K562 (cell line): ENCODE results near the gene CREG2. TPM values are rescaled to one million over a fixed set of nuclear protein-coding genes. Genes with fewer than 3 reads are reported as not detected.

Source experiments
- ARID3A ChIP-seq: IDR thresholded peaks from 2 replicates; pipeline ENCODE4 v1.6.1; 2012; ENCODE audit warnings: low read depth, low read length, improper control_type of control experiment, borderline replicate concordance
- BRD4 ChIP-seq: fragments of 200-600 bp; sonication (generic); IDR thresholded peaks from 2 replicates; pipeline ENCODE4 v1.6.1; 2017; ENCODE audit warnings: inconsistent platforms
- FOSL1 ChIP-seq: fragments of 200-800 bp; sonication (Bioruptor generic); conservative IDR thresholded peaks from 2 replicates; pipeline ENCODE4 v1.6.1; 2016; ENCODE audit warnings: missing genetic modification characterization, missing compliant biosample characterization
- HDAC2 ChIP-seq: fragments of 450-650 bp; IDR thresholded peaks from 2 replicates; pipeline ENCODE4 v1.6.1; 2016; ENCODE audit warnings: mild to moderate bottlenecking
- ILF3 ChIP-seq: fragments of 450-650 bp; IDR thresholded peaks from 2 replicates; pipeline ENCODE4 v1.6.1; 2018; ENCODE audit warnings: antibody characterized with exemption, mild to moderate bottlenecking, moderate library complexity, borderline replicate concordance
- KAT8 ChIP-seq: fragments of 450-650 bp; IDR thresholded peaks from 2 replicates; pipeline ENCODE4 v1.6.1; 2016; ENCODE audit warnings: low read depth, mild to moderate bottlenecking
- KLF1 ChIP-seq: fragments of 450-650 bp; IDR thresholded peaks from 2 replicates; pipeline ENCODE4 v1.6.1; 2016; ENCODE audit warnings: missing genetic modification characterization, missing compliant biosample characterization
- MCM3 ChIP-seq: fragments of 450-650 bp; IDR thresholded peaks from 2 replicates; pipeline ENCODE4 v1.6.1; 2016
- SETDB1 ChIP-seq: IDR thresholded peaks from one replicate; pipeline ENCODE4 v1.6.1; 2012; ENCODE audit warnings: low read length, control low read depth, inconsistent platforms
- SMARCA4 ChIP-seq: fragments of 450-650 bp; IDR thresholded peaks from 2 replicates; pipeline ENCODE4 v1.6.1; 2016
- SUPT5H ChIP-seq: fragments of 450-650 bp; IDR thresholded peaks from 2 replicates; pipeline ENCODE4 v1.6.1; 2016
- ZFPM2 ChIP-seq: fragments of 250-450 bp; sonication (Bioruptor Pico); IDR thresholded peaks from 2 replicates; pipeline ENCODE4 v1.5.1; 2022; ENCODE audit warnings: mild to moderate bottlenecking
- ZKSCAN3 ChIP-seq: fragments of 250-450 bp; sonication (Bioruptor Pico); IDR thresholded peaks from 2 replicates; pipeline ENCODE4 v1.4.0; 2020
- ZNF12 ChIP-seq: sonication (generic); formaldehyde crosslinking; IDR thresholded peaks from 2 replicates; pipeline ENCODE4 v1.4.0; 2020; ENCODE audit warnings: mild to moderate bottlenecking, missing genetic modification reagents
- ZNF274 ChIP-seq: IDR thresholded peaks from 2 replicates; pipeline ENCODE4 v1.6.1; 2011; ENCODE audit warnings: low read depth, mild to moderate bottlenecking, low read length, moderate library complexity, borderline replicate concordance
- ZNF282 ChIP-seq: sonication (generic); formaldehyde crosslinking; IDR thresholded peaks from 2 replicates; pipeline ENCODE4 v1.8.1; 2023; ENCODE audit warnings: missing genetic modification reagents
- ZNF764 ChIP-seq: fragments of 250-450 bp; sonication (Bioruptor Pico); IDR thresholded peaks from 2 replicates; pipeline ENCODE4 v1.4.0; 2020; ENCODE audit warnings: low read depth, mild to moderate bottlenecking, moderate library complexity
- ZZZ3 ChIP-seq: fragments of 450-650 bp; IDR thresholded peaks from 2 replicates; pipeline ENCODE4 v1.6.1; 2016; ENCODE audit warnings: antibody characterized with exemption, mild to moderate bottlenecking, moderate library complexity
- polyA plus RNA-seq, 8 experiments: library from polyadenylated mRNA; depleted of rRNA in 4 of 8; stranded (reverse) in 5 of 8; unstranded in 3 of 8; fragments of >200 nt; fragmentation: Nextera tagmentation in 2 of 8; fragmentation: Illumina TruSeq in 1 of 8; extraction: Ambion mirVana in 2 of 8; extraction: Trizol in 1 of 8; gene quantifications; 2 replicates each; pipeline versions ENCODE4 v1.2.1 to v1.2.3, GENCODE V29; 2011 to 2014; ENCODE audit warnings: inconsistent platforms in 1 of 8, missing spikeins in 1 of 8
- total RNA-seq, 7 experiments: library from RNA; depleted of rRNA in 6 of 7; stranded (reverse); fragments of >200 nt in 6 of 7; fragmentation: Illumina TruSeq in 2 of 7; extraction: Trizol in 2 of 7; gene quantifications; 2 replicates each; pipeline versions ENCODE4 v1.2.1 to v1.2.3, GENCODE V29; 2011 to 2021; ENCODE audit warnings: low replicate concordance in 1 of 7
- TF ChIP-seq, protein P1 (sequence below): fragments of 450-650 bp; IDR thresholded peaks from 2 replicates; pipeline ENCODE4 v1.6.1; 2018; ENCODE audit not compliant: partially characterized antibody
- TF ChIP-seq, protein P2 (sequence below), 2 experiments: IDR thresholded peaks; 2 replicates each; pipeline ENCODE4 v1.6.1; 2011; ENCODE audit warnings: borderline replicate concordance in 1 of 2, control low read depth in 1 of 2, low read depth in 1 of 2, low read length in 1 of 2, mild to moderate bottlenecking in 1 of 2, mixed read lengths in 1 of 2, moderate library complexity in 1 of 2; ENCODE audit not compliant: insufficient read depth in 1 of 2, insufficient read length in 1 of 2, poor library complexity in 1 of 2, severe bottlenecking in 1 of 2; ENCODE audit errors: extremely low read depth in 1 of 2
- TF ChIP-seq, protein P3 (sequence below), 2 experiments: fragments of 450-650 bp; conservative IDR thresholded peaks; 2 replicates each; pipeline ENCODE4 v1.6.1; 2017; ENCODE audit warnings: mild to moderate bottlenecking in 2 of 2, moderate library complexity in 2 of 2

CREG2 gene
- total and polyA plus RNA-seq, 9 of the 15 experiments (the other 6 are each of a cell fraction or from before 2014, with no cell fraction given), result not detected

DNA sequence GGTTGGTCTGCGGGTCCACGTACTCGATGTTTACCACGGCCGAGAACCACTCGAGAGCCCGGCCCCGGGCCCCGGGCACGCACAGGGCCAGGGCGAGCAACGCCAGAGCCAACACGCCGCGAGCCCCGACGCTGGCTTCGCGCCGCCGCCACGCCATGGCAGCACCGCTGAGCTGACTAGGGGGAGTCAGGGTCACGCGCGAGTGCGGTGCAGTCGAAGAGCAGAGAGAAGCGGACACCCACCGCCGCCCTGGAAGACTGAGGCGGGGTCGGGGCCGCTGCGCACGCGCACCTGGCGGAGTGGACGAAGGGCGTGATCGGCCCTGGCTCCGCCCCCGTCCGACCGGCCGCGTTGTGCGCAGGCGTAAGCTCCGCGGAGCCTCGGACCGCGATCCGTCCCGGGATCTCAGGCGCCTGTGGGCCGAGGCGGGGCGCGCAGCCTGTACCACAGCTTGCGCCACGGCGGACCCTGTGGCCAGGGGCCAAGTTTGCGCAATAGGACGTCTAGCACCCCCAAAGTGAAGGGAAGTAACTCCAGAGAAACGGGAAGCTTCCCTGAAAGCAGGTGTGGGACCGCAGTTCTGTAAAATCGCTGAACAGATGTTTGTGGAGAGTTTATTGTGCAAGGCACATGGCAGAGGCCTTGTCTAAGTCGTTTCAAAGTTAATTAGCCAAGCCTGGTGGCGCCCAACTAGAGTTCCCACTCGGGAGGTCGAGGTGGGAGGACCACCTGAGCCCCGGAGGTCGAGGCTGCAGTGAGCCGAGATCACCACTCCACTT, 78.7 kb downstream of the CREG2 start, which contains the start of gene RNF149 (continued):
- TF ChIP-seq, protein P1, sequence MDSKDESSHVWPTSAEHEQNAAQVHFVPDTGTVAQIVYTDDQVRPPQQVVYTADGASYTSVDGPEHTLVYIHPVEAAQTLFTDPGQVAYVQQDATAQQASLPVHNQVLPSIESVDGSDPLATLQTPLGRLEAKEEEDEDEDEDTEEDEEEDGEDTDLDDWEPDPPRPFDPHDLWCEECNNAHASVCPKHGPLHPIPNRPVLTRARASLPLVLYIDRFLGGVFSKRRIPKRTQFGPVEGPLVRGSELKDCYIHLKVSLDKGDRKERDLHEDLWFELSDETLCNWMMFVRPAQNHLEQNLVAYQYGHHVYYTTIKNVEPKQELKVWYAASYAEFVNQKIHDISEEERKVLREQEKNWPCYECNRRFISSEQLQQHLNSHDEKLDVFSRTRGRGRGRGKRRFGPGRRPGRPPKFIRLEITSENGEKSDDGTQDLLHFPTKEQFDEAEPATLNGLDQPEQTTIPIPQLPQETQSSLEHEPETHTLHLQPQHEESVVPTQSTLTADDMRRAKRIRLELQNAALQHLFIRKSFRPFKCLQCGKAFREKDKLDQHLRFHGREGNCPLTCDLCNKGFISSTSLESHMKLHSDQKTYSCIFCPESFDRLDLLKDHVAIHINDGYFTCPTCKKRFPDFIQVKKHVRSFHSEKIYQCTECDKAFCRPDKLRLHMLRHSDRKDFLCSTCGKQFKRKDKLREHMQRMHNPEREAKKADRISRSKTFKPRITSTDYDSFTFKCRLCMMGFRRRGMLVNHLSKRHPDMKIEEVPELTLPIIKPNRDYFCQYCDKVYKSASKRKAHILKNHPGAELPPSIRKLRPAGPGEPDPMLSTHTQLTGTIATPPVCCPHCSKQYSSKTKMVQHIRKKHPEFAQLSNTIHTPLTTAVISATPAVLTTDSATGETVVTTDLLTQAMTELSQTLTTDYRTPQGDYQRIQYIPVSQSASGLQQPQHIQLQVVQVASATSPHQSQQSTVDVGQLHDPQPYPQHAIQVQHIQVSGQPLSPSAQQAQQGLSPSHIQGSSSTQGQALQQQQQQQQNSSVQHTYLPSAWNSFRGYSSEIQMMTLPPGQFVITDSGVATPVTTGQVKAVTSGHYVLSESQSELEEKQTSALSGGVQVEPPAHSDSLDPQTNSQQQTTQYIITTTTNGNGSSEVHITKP, result peak; percentile 72
- TF ChIP-seq ZNF274 (no peak), FOSL1 (tag) (0 out of 2 replicates have a peak, but pooled peaks have one; percentile 17), ZKSCAN3 (CRISPR knock-in tag) (no peak), ZFPM2 (no peak), ZZZ3 (no peak), MCM3 (no peak), SUPT5H (peak; percentile 85), ILF3 (no peak), KLF1 (tag) (no peak; the same call in 1 of the 2 replicates), HDAC2 (peak; percentile 62), ZNF764 (CRISPR knock-in tag) (no peak), ZNF12 (no peak; the same call in 1 of the 2 replicates), SMARCA4 (peak; percentile 67), BRD4 (peak; percentile 85; the same call in 1 of the 2 replicates), ZNF282 (CRISPR knock-in tag) (no peak; the same call in 1 of the 2 replicates), ARID3A (no peak), KAT8 (no peak), SETDB1 (no peak)
- TF ChIP-seq, protein P2, sequence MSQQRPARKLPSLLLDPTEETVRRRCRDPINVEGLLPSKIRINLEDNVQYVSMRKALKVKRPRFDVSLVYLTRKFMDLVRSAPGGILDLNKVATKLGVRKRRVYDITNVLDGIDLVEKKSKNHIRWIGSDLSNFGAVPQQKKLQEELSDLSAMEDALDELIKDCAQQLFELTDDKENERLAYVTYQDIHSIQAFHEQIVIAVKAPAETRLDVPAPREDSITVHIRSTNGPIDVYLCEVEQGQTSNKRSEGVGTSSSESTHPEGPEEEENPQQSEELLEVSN (IDR thresholded peaks at IDR 0.05; ENCODE audit: borderline replicate concordance in 1 of 2, extremely low read depth in 1 of 2, insufficient read depth in 1 of 2, insufficient read length in 1 of 2, low read depth in 1 of 2, low read length in 1 of 2, poor library complexity in 1 of 2, severe bottlenecking in 1 of 2), result peak; percentile 60 to 61
- TF ChIP-seq, protein P3, sequence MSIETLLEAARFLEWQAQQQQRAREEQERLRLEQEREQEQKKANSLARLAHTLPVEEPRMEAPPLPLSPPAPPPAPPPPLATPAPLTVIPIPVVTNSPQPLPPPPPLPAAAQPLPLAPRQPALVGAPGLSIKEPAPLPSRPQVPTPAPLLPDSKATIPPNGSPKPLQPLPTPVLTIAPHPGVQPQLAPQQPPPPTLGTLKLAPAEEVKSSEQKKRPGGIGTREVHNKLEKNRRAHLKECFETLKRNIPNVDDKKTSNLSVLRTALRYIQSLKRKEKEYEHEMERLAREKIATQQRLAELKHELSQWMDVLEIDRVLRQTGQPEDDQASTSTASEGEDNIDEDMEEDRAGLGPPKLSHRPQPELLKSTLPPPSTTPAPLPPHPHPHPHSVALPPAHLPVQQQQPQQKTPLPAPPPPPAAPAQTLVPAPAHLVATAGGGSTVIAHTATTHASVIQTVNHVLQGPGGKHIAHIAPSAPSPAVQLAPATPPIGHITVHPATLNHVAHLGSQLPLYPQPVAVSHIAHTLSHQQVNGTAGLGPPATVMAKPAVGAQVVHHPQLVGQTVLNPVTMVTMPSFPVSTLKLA (conservative IDR thresholded peaks at IDR 0.05), result peak; percentile 26 to 51; a peak in 1 of 4 replicates
